Neutrophil (primary cell): Measurements from ENCODE around the gene SPRYD3.

ENCODE experiments used
- H3K27ac ChIP-seq: fragments of 200-600 bp; sonication (generic); 2 replicates; pipeline ENCODE4 v1.5.1; 2016; ENCODE audit warnings: mild to moderate bottlenecking, moderate library complexity
- H3K27me3 ChIP-seq: fragments of 200-600 bp; sonication (generic); 2 replicates; pipeline ENCODE4 v1.6.0; 2016; ENCODE audit warnings: mild to moderate bottlenecking
- H3K36me3 ChIP-seq: fragments of 200-600 bp; sonication (generic); 2 replicates; pipeline ENCODE4 v1.5.1; 2017
- H3K4me1 ChIP-seq, 2 experiments: fragments of 200-600 bp in 1 of 2; sonication (generic) in 1 of 2; 1 replicate in 1 of 2; 2 replicates in 1 of 2; pipeline versions ENCODE4 v1.5.1 to v1.6.1; 2013 to 2016; ENCODE audit warnings: low read depth in 1 of 2, low read length in 1 of 2, mild to moderate bottlenecking in 1 of 2, moderate library complexity in 1 of 2; ENCODE audit not compliant: control insufficient read depth in 1 of 2, insufficient read depth in 1 of 2
- H3K4me3 ChIP-seq, 2 experiments: fragments of 200-600 bp in 1 of 2; sonication (generic) in 1 of 2; 1 replicate in 1 of 2; 2 replicates in 1 of 2; pipeline ENCODE4 v1.5.1; 2013 to 2016; ENCODE audit warnings: low read depth in 1 of 2, low read length in 1 of 2, mild to moderate bottlenecking in 1 of 2, moderate library complexity in 1 of 2
- H3K9me3 ChIP-seq: fragments of 200-600 bp; sonication (generic); 2 replicates; pipeline ENCODE4 v1.5.1; 2016
- CTCF ChIP-seq: fragments of 200-600 bp; sonication (generic); IDR thresholded peaks from 2 replicates; pipeline ENCODE4 v1.5.1; 2016; ENCODE audit warnings: antibody characterized with exemption

Gene SPRYD3

GRCh38 chr12:53064613-53065436 is 14.4 kb downstream of the SPRYD3 start:
- Histone ChIP-seq H3K27me3 (no peaks in the 10 kb centered on the region), H3K4me3 (no peak overlapping the region), H3K27ac (no peak overlapping the region), H3K9me3 (no peaks in the 10 kb centered on the region), H3K36me3 (peaks cover 70% of the 10 kb centered on the region), H3K4me1 (peaks cover 3 to 4% of the 10 kb centered on the region in 2 experiments)
- no peak for TF ChIP-seq CTCF

- peaks cover 3 to 4% of the 10 kb centered on the region in 2 experiments for H3K4me1 ChIP-seq
- H3K4me3 ChIP-seq: no peak overlapping the region
- peaks cover 61% of the 10 kb centered on the region for H3K36me3 ChIP-seq
- H3K27ac ChIP-seq: no peak overlapping the region
- H3K27me3 ChIP-seq: no peaks in the 10 kb centered on the region
- no peak for TF ChIP-seq CTCF
- no peaks in the 10 kb centered on the region for H3K9me3 ChIP-seq
Measured at GRCh38 chr12:53063708-53064612, 15.2 kb downstream of the SPRYD3 start.

GRCh38 chr12:53062977-53063707 is 16.0 kb downstream of the SPRYD3 start:
- Histone ChIP-seq H3K4me1 (peaks cover 3 to 4% of the 10 kb centered on the region in 2 experiments), H3K27ac (no peak overlapping the region)

GRCh38 chr12:53062011-53062961 is 16.9 kb downstream of the SPRYD3 start:
- Histone ChIP-seq H3K4me1 (peaks cover 3 to 4% of the 10 kb centered on the region in 2 experiments), H3K4me3 (no peak overlapping the region), H3K27me3 (no peaks in the 10 kb centered on the region), H3K36me3 (peaks cover 44% of the 10 kb centered on the region), H3K9me3 (no peaks in the 10 kb centered on the region), H3K27ac (no peak overlapping the region)
- TF ChIP-seq CTCF: no peak

More at GRCh38 chr12:53062977-53063707, 16.0 kb downstream of the SPRYD3 start:
- Histone ChIP-seq H3K27me3 (no peaks in the 10 kb centered on the region), H3K36me3 (peaks cover 53% of the 10 kb centered on the region), H3K9me3 (no peaks in the 10 kb centered on the region), H3K4me3 (no peak overlapping the region)
- TF ChIP-seq CTCF: no peak
